Measurements from ENCODE around the gene PTPRK. TPM values are rescaled to one million over a fixed set of nuclear protein-coding genes. Genes with fewer than 3 reads are reported as not detected.

Gene PTPRK
- total and polyA plus RNA-seq, 2 of the 13 experiments (the other 11 are each of a cell fraction or from before 2014, with no cell fraction given): 43.6 to 98.3 TPM

DNA sequence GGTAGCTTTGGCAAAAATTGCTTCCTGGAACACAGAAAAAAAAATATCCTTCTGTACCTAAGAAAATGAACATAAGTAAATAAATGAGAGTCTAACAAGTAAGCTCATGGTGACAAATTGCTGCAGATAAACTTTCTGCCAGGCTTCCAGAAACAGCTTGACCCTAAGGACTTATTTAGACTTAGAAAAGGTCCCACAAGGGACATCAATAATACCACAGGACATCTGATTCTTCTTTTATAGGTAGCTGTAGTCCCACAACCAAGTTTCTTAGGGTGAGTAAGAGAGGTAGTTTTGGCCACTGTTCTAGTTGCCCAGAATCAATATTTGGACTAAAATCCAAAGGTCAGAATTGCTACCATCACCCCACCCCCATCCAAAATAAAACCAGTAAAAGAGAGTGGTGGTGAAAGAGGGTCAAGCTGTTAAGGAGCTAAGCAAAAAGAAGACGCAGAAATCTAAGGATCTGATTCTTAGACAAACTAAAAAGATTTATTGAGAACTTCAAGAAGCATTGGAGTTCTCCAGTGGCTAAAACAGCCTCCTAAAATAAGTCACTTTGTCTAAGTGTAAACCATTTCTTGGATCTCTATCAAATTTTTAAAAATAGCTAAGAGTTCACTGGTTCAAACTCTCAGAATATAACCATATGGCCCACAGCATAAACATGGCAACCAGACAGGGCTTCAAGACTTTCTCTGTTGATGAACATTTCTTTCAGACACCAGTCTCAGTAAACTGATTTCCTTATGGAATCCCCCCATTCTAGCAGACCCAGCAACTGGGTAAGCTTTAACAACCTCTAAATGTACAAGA, 180.6 kb downstream of the PTPRK start (continued):
- TF ChIP-seq, protein P1, sequence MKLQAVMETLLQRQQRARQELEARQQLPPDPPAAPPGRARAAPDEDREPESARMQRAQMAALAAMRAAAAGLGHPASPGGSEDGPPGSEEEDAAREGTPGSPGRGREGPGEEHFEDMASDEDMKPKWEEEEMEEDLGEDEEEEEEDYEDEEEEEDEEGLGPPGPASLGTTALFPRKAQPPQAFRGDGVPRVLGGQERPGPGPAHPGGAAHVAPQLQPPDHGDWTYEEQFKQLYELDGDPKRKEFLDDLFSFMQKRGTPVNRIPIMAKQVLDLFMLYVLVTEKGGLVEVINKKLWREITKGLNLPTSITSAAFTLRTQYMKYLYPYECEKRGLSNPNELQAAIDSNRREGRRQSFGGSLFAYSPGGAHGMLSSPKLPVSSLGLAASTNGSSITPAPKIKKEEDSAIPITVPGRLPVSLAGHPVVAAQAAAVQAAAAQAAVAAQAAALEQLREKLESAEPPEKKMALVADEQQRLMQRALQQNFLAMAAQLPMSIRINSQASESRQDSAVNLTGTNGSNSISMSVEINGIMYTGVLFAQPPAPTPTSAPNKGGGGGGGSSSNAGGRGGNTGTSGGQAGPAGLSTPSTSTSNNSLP (IDR thresholded peaks at IDR 0.05; ENCODE audit: low read depth, low read length): peak; percentile 82
- no peak for TF ChIP-seq RBM39 (IDR thresholded peaks at IDR 0.05; ENCODE audit: low read depth, low read length, poor library complexity, severe bottlenecking)
- TF ChIP-seq CBFB (CRISPR knock-in tag; IDR thresholded peaks at IDR 0.05): no peak
- peak; percentile 50; the same call in 1 of the 2 replicates for TF ChIP-seq HDAC1 (CRISPR knock-in tag; IDR thresholded peaks at IDR 0.05)
- no peak for TF ChIP-seq NFE2 (CRISPR knock-in tag; IDR thresholded peaks at IDR 0.05)
- TF ChIP-seq NCOA2 (CRISPR knock-in tag; IDR thresholded peaks at IDR 0.05): 0 out of 2 replicates have a peak, but pooled peaks have one; percentile 13
- TF ChIP-seq GATAD2A (CRISPR knock-in tag; IDR thresholded peaks at IDR 0.05): peak; percentile 82
- no peak for TF ChIP-seq DMAP1 (CRISPR knock-in tag; IDR thresholded peaks at IDR 0.05)
- TF ChIP-seq, protein P2, sequence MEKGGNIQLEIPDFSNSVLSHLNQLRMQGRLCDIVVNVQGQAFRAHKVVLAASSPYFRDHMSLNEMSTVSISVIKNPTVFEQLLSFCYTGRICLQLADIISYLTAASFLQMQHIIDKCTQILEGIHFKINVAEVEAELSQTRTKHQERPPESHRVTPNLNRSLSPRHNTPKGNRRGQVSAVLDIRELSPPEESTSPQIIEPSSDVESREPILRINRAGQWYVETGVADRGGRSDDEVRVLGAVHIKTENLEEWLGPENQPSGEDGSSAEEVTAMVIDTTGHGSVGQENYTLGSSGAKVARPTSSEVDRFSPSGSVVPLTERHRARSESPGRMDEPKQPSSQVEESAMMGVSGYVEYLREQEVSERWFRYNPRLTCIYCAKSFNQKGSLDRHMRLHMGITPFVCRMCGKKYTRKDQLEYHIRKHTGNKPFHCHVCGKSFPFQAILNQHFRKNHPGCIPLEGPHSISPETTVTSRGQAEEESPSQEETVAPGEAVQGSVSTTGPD (CRISPR knock-in tag; IDR thresholded peaks at IDR 0.05): peak; percentile 85; the same call in 1 of the 2 replicates
- no peak for TF ChIP-seq ZNF547 (CRISPR knock-in tag; IDR thresholded peaks at IDR 0.05)
- TF ChIP-seq RERE (CRISPR knock-in tag; IDR thresholded peaks at IDR 0.05; ENCODE audit: low read depth): no peak
- TF ChIP-seq, protein P3, sequence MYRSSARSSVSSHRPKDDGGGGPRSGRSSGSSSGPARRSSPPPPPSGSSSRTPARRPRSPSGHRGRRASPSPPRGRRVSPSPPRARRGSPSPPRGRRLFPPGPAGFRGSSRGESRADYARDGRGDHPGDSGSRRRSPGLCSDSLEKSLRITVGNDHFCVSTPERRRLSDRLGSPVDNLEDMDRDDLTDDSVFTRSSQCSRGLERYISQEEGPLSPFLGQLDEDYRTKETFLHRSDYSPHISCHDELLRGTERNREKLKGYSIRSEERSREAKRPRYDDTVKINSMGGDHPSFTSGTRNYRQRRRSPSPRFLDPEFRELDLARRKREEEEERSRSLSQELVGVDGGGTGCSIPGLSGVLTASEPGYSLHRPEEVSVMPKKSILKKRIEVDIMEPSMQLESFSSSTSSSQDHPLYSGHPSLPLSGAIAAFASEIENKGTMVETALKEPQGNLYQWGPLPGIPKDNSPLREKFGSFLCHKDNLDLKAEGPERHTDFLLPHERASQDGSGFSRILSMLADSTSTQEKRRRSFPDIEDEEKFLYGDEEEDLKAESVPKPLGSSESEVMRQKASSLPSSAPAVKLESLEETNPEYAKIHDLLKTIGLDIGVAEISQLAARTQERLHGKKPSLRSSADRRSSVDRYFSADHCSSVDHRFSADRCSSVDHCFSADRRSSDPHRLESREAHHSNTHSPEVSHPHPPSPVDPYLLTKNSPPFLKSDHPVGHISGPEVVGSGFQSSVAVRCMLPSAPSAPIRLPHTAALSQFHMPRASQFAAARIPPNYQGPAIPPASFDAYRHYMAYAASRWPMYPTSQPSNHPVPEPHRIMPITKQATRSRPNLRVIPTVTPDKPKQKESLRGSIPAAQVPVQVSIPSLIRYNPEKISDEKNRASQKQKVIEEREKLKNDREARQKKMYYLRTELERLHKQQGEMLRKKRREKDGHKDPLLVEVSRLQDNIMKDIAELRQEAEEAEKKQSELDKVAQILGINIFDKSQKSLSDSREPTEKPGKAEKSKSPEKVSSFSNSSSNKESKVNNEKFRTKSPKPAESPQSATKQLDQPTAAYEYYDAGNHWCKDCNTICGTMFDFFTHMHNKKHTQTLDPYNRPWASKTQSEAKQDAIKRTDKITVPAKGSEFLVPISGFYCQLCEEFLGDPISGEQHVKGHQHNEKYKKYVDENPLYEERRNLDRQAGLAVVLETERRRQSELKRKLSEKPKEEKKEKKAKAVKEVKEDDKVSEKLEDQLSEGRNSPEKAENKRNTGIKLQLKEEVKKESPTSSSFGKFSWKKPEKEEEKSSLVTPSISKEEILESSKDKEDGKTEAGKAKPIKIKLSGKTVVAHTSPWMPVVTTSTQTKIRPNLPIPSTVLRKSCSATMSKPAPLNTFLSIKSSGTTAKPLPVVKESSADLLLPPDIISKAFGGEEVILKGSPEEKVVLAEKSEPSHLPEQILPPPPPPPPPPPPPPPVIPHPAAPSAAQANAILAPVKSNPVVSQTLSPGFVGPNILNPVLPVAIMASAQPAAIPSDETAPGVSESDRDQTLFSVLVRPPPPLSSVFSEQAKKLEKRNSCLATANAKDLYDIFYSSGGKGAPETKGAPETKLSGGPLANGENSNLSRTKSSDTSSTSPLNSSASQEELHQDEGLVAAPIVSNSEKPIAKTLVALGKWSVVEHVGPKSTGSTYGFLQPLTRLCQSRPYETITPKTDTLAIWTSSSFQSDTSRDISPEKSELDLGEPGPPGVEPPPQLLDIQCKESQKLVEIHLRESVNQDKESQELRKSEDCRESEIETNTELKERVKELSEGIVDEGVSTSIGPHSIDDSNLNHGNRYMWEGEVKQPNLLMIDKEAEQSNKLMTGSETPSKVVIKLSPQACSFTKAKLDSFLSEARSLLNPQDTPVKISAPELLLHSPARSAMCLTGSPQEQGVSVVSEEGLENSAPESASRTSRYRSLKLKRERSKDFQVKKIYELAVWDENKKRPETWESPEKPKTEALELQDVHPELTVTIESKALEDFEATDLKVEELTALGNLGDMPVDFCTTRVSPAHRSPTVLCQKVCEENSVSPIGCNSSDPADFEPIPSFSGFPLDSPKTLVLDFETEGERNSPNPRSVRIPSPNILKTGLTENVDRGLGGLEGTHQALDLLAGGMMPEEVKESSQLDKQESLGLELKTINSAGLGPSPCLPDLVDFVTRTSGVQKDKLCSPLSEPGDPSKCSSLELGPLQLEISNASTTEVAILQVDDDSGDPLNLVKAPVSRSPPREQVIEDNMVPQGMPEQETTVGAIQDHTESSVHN (CRISPR knock-in tag; IDR thresholded peaks at IDR 0.05): no peak

All from HepG2 (cell line).